Measurements from ENCODE around the gene CCL21.

CCL21 gene

DNA sequence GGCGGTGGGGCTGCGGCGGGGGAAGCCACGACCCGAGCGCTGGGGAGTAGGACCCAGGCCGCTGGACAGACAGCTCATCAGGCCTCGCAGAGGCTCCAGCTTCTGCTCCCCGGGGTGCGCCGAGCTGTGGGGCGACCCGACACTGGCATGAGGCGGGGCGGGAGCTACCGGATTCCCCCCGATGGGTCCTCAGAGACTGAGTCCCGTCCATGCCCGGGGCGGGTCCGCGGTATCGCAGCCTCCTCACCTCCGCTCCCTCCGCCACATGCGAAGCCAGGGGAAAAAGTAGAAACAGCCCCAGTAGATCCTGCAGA lies 44.9 kb downstream of the CCL21 start:
- no peak for TF ChIP-seq SIN3A (IDR thresholded peaks at IDR 0.05; ENCODE audit: borderline replicate concordance, insufficient read depth, low read length)
- TF ChIP-seq POLR2AphosphoS5 (IDR thresholded peaks at IDR 0.05; ENCODE audit: low read depth, low read length) = no peak
- TF ChIP-seq TAF1 (IDR thresholded peaks at IDR 0.05; ENCODE audit: borderline replicate concordance, insufficient read depth, low read length) = no peak
- TF ChIP-seq, protein P1, sequence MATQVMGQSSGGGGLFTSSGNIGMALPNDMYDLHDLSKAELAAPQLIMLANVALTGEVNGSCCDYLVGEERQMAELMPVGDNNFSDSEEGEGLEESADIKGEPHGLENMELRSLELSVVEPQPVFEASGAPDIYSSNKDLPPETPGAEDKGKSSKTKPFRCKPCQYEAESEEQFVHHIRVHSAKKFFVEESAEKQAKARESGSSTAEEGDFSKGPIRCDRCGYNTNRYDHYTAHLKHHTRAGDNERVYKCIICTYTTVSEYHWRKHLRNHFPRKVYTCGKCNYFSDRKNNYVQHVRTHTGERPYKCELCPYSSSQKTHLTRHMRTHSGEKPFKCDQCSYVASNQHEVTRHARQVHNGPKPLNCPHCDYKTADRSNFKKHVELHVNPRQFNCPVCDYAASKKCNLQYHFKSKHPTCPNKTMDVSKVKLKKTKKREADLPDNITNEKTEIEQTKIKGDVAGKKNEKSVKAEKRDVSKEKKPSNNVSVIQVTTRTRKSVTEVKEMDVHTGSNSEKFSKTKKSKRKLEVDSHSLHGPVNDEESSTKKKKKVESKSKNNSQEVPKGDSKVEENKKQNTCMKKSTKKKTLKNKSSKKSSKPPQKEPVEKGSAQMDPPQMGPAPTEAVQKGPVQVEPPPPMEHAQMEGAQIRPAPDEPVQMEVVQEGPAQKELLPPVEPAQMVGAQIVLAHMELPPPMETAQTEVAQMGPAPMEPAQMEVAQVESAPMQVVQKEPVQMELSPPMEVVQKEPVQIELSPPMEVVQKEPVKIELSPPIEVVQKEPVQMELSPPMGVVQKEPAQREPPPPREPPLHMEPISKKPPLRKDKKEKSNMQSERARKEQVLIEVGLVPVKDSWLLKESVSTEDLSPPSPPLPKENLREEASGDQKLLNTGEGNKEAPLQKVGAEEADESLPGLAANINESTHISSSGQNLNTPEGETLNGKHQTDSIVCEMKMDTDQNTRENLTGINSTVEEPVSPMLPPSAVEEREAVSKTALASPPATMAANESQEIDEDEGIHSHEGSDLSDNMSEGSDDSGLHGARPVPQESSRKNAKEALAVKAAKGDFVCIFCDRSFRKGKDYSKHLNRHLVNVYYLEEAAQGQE (IDR thresholded peaks at IDR 0.05; ENCODE audit: insufficient read depth in 1 of 2, low read depth in 2 of 2, low read length in 2 of 2) = no peak
- TF ChIP-seq FOXP2 (optimal IDR thresholded peaks at IDR 0.05; ENCODE audit: borderline replicate concordance, extremely low read depth, extremely low read length, insufficient read depth) = no peak

DNA sequence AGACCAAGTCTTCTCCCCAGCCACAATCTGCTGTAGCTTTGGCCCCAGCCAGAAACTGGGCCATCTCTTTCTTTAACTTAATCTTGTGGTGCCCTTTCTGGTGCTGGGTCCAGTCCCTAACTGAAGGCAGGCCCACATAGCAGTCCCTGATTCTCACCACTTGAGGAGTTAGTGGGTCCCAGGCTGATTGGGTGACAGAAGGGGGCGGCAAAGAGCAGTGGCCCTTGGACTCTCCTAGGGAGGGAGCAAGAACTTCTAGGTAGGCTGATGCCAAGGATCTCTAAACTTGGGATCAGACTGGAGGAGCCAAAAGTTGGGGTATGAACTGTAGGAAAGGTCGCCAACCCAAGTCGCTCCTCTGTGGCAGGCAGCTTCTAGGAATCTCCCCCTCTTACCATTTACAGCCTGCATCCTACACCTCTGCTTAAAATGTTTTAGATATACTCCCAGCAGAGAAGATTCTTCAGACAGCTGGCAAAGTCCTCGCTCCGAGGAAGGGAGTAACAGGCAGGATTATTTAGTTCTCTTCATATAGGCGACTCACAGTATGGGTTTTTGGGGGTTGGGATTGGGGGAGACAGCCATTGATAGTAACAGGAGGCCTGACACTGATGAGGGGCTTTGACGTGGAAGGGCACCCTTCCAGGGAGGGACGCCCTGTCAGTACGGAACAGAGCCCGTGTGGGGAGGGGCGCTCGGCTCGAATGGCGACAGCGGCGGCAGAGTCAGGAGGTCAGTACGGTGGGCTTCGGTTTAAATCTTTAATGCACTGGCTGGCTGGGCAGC lies 45.5 kb downstream of the CCL21 start:
- no peak for TF ChIP-seq SIN3A (IDR thresholded peaks at IDR 0.05; ENCODE audit: borderline replicate concordance, insufficient read depth, low read length)
- TF ChIP-seq POLR2AphosphoS5 (IDR thresholded peaks at IDR 0.05; ENCODE audit: low read depth, low read length) = no peak
- TF ChIP-seq FOXP2 (optimal IDR thresholded peaks at IDR 0.05; ENCODE audit: borderline replicate concordance, extremely low read depth, extremely low read length, insufficient read depth) = no peak
- no peak for TF ChIP-seq TAF1 (IDR thresholded peaks at IDR 0.05; ENCODE audit: borderline replicate concordance, insufficient read depth, low read length)
- TF ChIP-seq, protein P1 (IDR thresholded peaks at IDR 0.05; ENCODE audit: insufficient read depth in 1 of 2, low read depth in 2 of 2, low read length in 2 of 2) = no peak

DNA sequence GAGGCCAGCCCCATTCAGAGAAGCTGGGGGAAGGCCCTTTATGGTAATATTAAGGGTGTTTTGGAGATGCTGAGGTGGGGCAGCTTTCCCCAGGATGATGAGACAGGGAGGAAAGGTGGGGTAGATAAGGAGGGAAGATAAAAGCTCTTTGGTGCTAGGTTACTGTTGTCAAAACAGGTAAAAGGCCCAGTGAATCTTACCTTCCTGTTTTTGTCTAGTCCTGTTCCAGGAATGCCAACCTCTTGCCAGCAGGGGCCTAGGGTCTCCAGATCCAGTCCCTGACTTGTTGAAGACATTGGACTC lies 46.7 kb downstream of the CCL21 start:
- TF ChIP-seq FOXP2 (optimal IDR thresholded peaks at IDR 0.05; ENCODE audit: borderline replicate concordance, extremely low read depth, extremely low read length, insufficient read depth) = no peak
- TF ChIP-seq TAF1 (IDR thresholded peaks at IDR 0.05; ENCODE audit: borderline replicate concordance, insufficient read depth, low read length) = no peak
- no peak for TF ChIP-seq SIN3A (IDR thresholded peaks at IDR 0.05; ENCODE audit: borderline replicate concordance, insufficient read depth, low read length)
- TF ChIP-seq, protein P1 (IDR thresholded peaks at IDR 0.05; ENCODE audit: insufficient read depth in 1 of 2, low read depth in 2 of 2, low read length in 2 of 2) = no peak
- no peak for TF ChIP-seq POLR2AphosphoS5 (IDR thresholded peaks at IDR 0.05; ENCODE audit: low read depth, low read length)

DNA sequence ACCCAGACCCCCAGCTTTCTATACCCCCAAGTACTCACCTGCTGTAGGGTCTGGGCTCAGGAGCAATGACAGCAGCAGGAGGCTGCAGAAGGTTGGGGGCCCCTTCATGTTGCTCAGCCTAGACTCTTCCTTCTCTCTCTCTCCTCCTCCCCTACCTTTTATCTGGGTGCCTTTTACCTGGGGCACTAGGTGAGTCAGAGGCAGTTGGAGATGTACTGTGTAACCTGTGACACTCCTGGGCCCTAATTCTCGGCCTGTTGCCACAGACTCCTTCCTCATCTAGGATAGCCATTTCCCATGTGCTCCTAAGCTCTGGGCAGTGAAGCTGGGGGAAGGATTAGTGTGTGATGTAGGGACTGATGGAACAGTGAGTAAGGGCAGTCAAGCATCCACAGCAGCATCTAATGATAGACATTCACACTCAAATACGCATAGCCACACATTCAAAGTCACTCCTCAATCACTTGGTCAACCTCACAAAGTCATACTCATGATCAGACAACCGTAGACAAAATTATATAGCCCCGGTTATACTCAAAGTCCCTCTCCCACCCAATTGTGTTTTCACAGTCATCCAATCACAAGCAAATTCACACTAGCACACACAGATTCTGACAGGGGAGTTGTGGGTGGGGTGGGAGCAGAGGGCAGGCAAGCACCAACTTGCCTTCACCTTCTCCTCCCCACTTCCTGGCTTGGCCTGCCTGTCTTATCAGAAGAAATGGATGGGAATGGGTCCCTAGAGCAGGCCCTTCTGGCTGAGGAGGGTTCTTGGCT lies 47.2 kb downstream of the CCL21 start, which contains the start of gene CCL27:
TSS of gene CCL27 (minus strand) at position 132 of the 777 bp plus-strand sequence. CDS start at position 108, 24 bp downstream.
- TF ChIP-seq FOXP2 (optimal IDR thresholded peaks at IDR 0.05; ENCODE audit: borderline replicate concordance, extremely low read depth, extremely low read length, insufficient read depth) (no peak), TAF1 (IDR thresholded peaks at IDR 0.05; ENCODE audit: borderline replicate concordance, insufficient read depth, low read length) (no peak), POLR2AphosphoS5 (IDR thresholded peaks at IDR 0.05; ENCODE audit: low read depth, low read length) (no peak), SIN3A (IDR thresholded peaks at IDR 0.05; ENCODE audit: borderline replicate concordance, insufficient read depth, low read length) (no peak)
- TF ChIP-seq, protein P1 (IDR thresholded peaks at IDR 0.05; ENCODE audit: insufficient read depth in 1 of 2, low read depth in 2 of 2, low read length in 2 of 2) = no peak

Measured in PFSK-1 (cell line).